Mesothelial cell of epicardium (in vitro differentiated cells): Measurements from ENCODE around the gene FRMPD1. TPM values are rescaled to one million over a fixed set of nuclear protein-coding genes. Genes with fewer than 3 reads are reported as not detected.

Experiments used
- DNase-seq, 2 experiments: peaks; one replicate each; pipeline ENCODE4 v3.0.0; 2021; ENCODE audit warnings: low spot score in 2 of 2; ENCODE audit not compliant: unreplicated experiment in 2 of 2
- H3K27ac Mint-ChIP-seq: 2 replicates; pipeline ENCODE4 v1.8.0; 2021; ENCODE audit warnings: mixed read lengths
- H3K27me3 Mint-ChIP-seq: 2 replicates; pipeline ENCODE4 v1.8.0; 2021; ENCODE audit warnings: low read depth, mixed read lengths
- H3K36me3 Mint-ChIP-seq: 2 replicates; pipeline ENCODE4 v1.8.0; 2021; ENCODE audit warnings: mixed read lengths
- H3K4me1 Mint-ChIP-seq: 2 replicates; pipeline ENCODE4 v1.8.0; 2021; ENCODE audit warnings: mixed read lengths
- H3K4me3 Mint-ChIP-seq: 2 replicates; pipeline ENCODE4 v1.8.0; 2021; ENCODE audit warnings: mild to moderate bottlenecking, moderate library complexity, mixed read lengths
- H3K9me3 Mint-ChIP-seq: 2 replicates; pipeline ENCODE4 v1.8.0; 2021; ENCODE audit warnings: mixed read lengths
- CTCF ChIP-seq: fragments of 200-600 bp; sonication (generic); IDR thresholded peaks from one replicate; pipeline ENCODE4 v1.5.0; 2021; ENCODE audit warnings: antibody characterized with exemption; ENCODE audit not compliant: unreplicated experiment
- total RNA-seq: library from RNA; stranded (reverse); gene quantifications from 3 replicates; pipeline ENCODE4 v1.2.1, GENCODE V29; 2021

Gene FRMPD1
- total RNA-seq, 1 donor from 2014 or later, result 0.45 TPM

- H3K9me3 Mint-ChIP-seq, result no peaks in the 10 kb centered on the region
- no peak for TF ChIP-seq CTCF
- no peak overlapping the region for H3K27ac Mint-ChIP-seq
- no peak for DNase-seq
- peaks cover 9% of the 10 kb centered on the region for H3K27me3 Mint-ChIP-seq
- peaks cover 23% of the 10 kb centered on the region for H3K4me1 Mint-ChIP-seq
- no peaks in the 10 kb centered on the region for H3K36me3 Mint-ChIP-seq
- no peak overlapping the region for H3K4me3 Mint-ChIP-seq
Observed at GRCh38 chr9:37620396-37620795, 30.4 kb upstream of the FRMPD1 start.

GRCh38 chr9:37621273-37622121 is 29.3 kb upstream of the FRMPD1 start:
- H3K36me3 Mint-ChIP-seq, result no peaks in the 10 kb centered on the region

GRCh38 chr9:37622462-37622861 is 28.3 kb upstream of the FRMPD1 start:
- peaks cover 29% of the 10 kb centered on the region for H3K4me1 Mint-ChIP-seq
- H3K27me3 Mint-ChIP-seq, result peaks cover 10% of the 10 kb centered on the region
- TF ChIP-seq CTCF, result no peak
- DNase-seq, result no peak
- H3K9me3 Mint-ChIP-seq, result no peaks in the 10 kb centered on the region
- H3K27ac Mint-ChIP-seq, result no peak overlapping the region
- no peaks in the 10 kb centered on the region for H3K36me3 Mint-ChIP-seq
- no peak overlapping the region for H3K4me3 Mint-ChIP-seq

More at GRCh38 chr9:37621273-37622121, 29.3 kb upstream of the FRMPD1 start:
- no peak for DNase-seq
- peak overlapping the region; percentile 32 for H3K27ac Mint-ChIP-seq
- no peak overlapping the region for H3K4me3 Mint-ChIP-seq
- H3K9me3 Mint-ChIP-seq, result no peaks in the 10 kb centered on the region
- H3K4me1 Mint-ChIP-seq, result peaks cover 23% of the 10 kb centered on the region
- H3K27me3 Mint-ChIP-seq, result peaks cover 10% of the 10 kb centered on the region
- no peak for TF ChIP-seq CTCF

GRCh38 chr9:37623267-37623666 is 27.5 kb upstream of the FRMPD1 start:
- Mint-ChIP-seq H3K4me1 (peaks cover 31% of the 10 kb centered on the region), H3K9me3 (no peaks in the 10 kb centered on the region), H3K27me3 (peaks cover 8% of the 10 kb centered on the region), H3K27ac (no peak overlapping the region), H3K36me3 (no peaks in the 10 kb centered on the region), H3K4me3 (no peak overlapping the region)
- no peak for DNase-seq
- TF ChIP-seq CTCF, result no peak

GRCh38 chr9:37624073-37624472 is 26.7 kb upstream of the FRMPD1 start:
- no peaks in the 10 kb centered on the region for H3K36me3 Mint-ChIP-seq
- peaks cover 6% of the 10 kb centered on the region for H3K27me3 Mint-ChIP-seq
- no peaks in the 10 kb centered on the region for H3K9me3 Mint-ChIP-seq
- no peak overlapping the region for H3K4me3 Mint-ChIP-seq
- no peak overlapping the region for H3K27ac Mint-ChIP-seq
- H3K4me1 Mint-ChIP-seq, result peaks cover 30% of the 10 kb centered on the region
- no peak for DNase-seq
- no peak for TF ChIP-seq CTCF
